ENCODE measurements around the gene CLCN1. TPM values are rescaled to one million over a fixed set of nuclear protein-coding genes. Genes with fewer than 3 reads are reported as not detected.

The CLCN1 gene
- total and polyA plus RNA-seq, 2 of the 4 experiments (the other 2 are of a cell fraction), result not detected

DNA sequence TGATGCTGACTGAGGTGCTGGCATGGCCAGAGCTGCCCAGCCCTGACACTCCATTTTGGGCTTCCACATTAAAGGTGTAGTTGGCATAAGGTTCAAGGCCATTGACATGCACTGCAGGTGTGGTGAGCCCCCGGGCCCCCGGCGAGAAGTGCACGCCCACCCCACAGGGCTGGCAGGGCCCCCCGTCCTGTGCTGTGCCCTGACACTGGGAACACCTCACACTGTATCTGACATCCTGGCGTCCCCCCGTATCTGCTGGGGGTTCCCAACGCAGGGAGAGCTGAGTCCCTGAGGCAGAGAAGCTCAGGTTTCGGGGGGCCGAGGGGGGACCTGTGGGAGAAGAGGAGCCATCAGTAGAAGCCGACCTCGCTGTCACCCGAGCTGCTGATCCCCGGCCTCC is 82.7 kb downstream of the CLCN1 start:
- no peak overlapping the region for H3K4me3 ChIP-seq (ENCODE audit: insufficient read depth, low read depth, low read length)
- H3K56ac ChIP-seq (ENCODE audit: extremely low read depth, insufficient read depth, low read length), result no peak overlapping the region
- H3K4me2 ChIP-seq (ENCODE audit: low read depth, low read length), result no peak overlapping the region
- no peak overlapping the region for H3K14ac ChIP-seq (replicated peaks; ENCODE audit: low read depth, low read length)
- peaks cover 6% of the 10 kb centered on the region; the same call in 1 of the 2 replicates for H4K20me1 ChIP-seq (ENCODE audit: insufficient read depth, low read length)
- ChIA-PET POLR2A (ENCODE audit: unreplicated experiment) (no interaction called here), CTCF (no interaction called here)
- H4K91ac ChIP-seq (ENCODE audit: insufficient read depth, low read depth, low read length), result no peak overlapping the region
- in situ Hi-C loops (cut with MboI; ENCODE audit: low sequenced_read_pairs) (no loop called here), dilution Hi-C loops (cut with HindIII; ENCODE audit: low sequenced_read_pairs, unreplicated experiment) (no loop called here), intact Hi-C loops (cut with micrococcal nuclease) (no loop called here)
- BruUV-seq (replicated peaks), result no TSS peak
- H2BK15ac ChIP-seq (ENCODE audit: low read depth, low read length), result no peak overlapping the region
- peaks cover 3% of the 10 kb centered on the region; the same call in 1 of the 2 replicates for H3K4me1 ChIP-seq (ENCODE audit: control insufficient read depth, insufficient read depth, low read length)
- H3K9me1 ChIP-seq (ENCODE audit: insufficient read depth, low read length), result peaks cover 11% of the 10 kb centered on the region; the same call in 1 of the 2 replicates
- 96% methylated on average over 3 of the region's 14 CpGs; no CpG with 5 or more reads in 1 of the 2 experiments for WGBS, 2 experiments (ENCODE audit: extremely low coverage in 2 of 2, insufficient read length in 1 of 2)
- H4K8ac ChIP-seq (ENCODE audit: low read depth in 2 of 2, low read length in 2 of 2), result no peak overlapping the region
- H2AK9ac ChIP-seq (replicated peaks; ENCODE audit: low read depth, low read length, poor library complexity), result no peak overlapping the region
- H2BK120ac ChIP-seq (ENCODE audit: low read depth, low read length), result no peak overlapping the region
- peaks cover 10% of the 10 kb centered on the region for H3K27me3 ChIP-seq (ENCODE audit: control insufficient read depth, insufficient read depth, low read length)
- peaks cover 0 to 2% of the 10 kb centered on the region in 2 experiments; a peak in 1 of 4 replicates for H3K79me1 ChIP-seq (ENCODE audit: low read depth in 1 of 2, low read length in 2 of 2)
- no peak overlapping the region for H2AK5ac ChIP-seq (ENCODE audit: low read depth, low read length)
- DNase-seq (no peak), ATAC-seq (ENCODE audit: low read depth) (no peak)
- no peak overlapping the region for H4K5ac ChIP-seq (ENCODE audit: low read depth, low read length)
- no peak overlapping the region for H3K27ac ChIP-seq (ENCODE audit: insufficient read depth, low read length)
- no peak overlapping the region for H2BK5ac ChIP-seq (ENCODE audit: low read depth, low read length, poor library complexity, severe bottlenecking)
- no peak overlapping the region for H3K9ac ChIP-seq (ENCODE audit: low read depth, low read length)
- no peak overlapping the region for H2BK20ac ChIP-seq (ENCODE audit: low read depth, low read length)
- H3K9me3 ChIP-seq (ENCODE audit: control insufficient read depth, insufficient read depth, low read length), result no peaks in the 10 kb centered on the region
- H3K18ac ChIP-seq (ENCODE audit: low read depth, low read length), result no peak overlapping the region
- TF ChIP-seq SMC3 (IDR thresholded peaks at IDR 0.05; ENCODE audit: low read depth, low read length) (no peak), RCOR1 (IDR thresholded peaks at IDR 0.05; ENCODE audit: insufficient replicate concordance, low read length) (no peak), NFE2L2 (IDR thresholded peaks at IDR 0.05; ENCODE audit: low read depth, low read length) (no peak)
- TF ChIP-seq, protein P1, sequence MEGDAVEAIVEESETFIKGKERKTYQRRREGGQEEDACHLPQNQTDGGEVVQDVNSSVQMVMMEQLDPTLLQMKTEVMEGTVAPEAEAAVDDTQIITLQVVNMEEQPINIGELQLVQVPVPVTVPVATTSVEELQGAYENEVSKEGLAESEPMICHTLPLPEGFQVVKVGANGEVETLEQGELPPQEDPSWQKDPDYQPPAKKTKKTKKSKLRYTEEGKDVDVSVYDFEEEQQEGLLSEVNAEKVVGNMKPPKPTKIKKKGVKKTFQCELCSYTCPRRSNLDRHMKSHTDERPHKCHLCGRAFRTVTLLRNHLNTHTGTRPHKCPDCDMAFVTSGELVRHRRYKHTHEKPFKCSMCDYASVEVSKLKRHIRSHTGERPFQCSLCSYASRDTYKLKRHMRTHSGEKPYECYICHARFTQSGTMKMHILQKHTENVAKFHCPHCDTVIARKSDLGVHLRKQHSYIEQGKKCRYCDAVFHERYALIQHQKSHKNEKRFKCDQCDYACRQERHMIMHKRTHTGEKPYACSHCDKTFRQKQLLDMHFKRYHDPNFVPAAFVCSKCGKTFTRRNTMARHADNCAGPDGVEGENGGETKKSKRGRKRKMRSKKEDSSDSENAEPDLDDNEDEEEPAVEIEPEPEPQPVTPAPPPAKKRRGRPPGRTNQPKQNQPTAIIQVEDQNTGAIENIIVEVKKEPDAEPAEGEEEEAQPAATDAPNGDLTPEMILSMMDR (conservative IDR thresholded peaks at IDR 0.05; ENCODE audit: low read depth, low read length), result no peak
- TF ChIP-seq, protein P2, sequence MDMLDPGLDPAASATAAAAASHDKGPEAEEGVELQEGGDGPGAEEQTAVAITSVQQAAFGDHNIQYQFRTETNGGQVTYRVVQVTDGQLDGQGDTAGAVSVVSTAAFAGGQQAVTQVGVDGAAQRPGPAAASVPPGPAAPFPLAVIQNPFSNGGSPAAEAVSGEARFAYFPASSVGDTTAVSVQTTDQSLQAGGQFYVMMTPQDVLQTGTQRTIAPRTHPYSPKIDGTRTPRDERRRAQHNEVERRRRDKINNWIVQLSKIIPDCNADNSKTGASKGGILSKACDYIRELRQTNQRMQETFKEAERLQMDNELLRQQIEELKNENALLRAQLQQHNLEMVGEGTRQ (IDR thresholded peaks at IDR 0.05; ENCODE audit: low read depth, low read length), result no peak
- H2AFZ ChIP-seq (replicated peaks; ENCODE audit: low read length, poor library complexity), result no peak overlapping the region
- no peak overlapping the region for H3K23ac ChIP-seq (ENCODE audit: low read depth, low read length)
- no peaks in the 10 kb centered on the region; the same call in 1 of the 2 replicates for H3K36me3 ChIP-seq (ENCODE audit: control insufficient read depth, insufficient read depth, low read length)
- H3K4ac ChIP-seq (ENCODE audit: low read depth, low read length), result no peak overlapping the region

Measured in IMR-90 (cell line).